ENCODE data around the gene PRTFDC1.

DNA sequence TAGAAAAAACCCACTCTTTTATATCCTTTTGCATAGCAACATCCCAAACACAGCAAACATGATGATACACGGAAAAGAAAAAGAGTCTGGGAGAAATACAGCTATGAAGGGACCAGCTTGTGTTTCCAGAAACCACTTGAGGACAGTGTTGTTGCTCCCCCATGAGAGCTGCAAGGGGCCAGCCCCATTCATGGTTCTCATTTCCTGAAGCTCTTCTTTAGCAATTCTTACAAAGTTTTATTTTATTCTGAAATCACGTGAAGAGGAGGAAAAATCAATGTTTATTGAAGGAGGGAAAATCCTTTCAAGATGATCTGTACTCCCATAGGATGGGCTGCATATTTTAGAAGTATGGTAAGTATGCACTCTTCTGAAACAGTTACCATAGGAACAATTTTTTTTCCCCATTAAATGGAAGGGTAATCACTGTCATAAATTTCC, 17.5 kb upstream of the PRTFDC1 start:
- TF ChIP-seq, protein P1, sequence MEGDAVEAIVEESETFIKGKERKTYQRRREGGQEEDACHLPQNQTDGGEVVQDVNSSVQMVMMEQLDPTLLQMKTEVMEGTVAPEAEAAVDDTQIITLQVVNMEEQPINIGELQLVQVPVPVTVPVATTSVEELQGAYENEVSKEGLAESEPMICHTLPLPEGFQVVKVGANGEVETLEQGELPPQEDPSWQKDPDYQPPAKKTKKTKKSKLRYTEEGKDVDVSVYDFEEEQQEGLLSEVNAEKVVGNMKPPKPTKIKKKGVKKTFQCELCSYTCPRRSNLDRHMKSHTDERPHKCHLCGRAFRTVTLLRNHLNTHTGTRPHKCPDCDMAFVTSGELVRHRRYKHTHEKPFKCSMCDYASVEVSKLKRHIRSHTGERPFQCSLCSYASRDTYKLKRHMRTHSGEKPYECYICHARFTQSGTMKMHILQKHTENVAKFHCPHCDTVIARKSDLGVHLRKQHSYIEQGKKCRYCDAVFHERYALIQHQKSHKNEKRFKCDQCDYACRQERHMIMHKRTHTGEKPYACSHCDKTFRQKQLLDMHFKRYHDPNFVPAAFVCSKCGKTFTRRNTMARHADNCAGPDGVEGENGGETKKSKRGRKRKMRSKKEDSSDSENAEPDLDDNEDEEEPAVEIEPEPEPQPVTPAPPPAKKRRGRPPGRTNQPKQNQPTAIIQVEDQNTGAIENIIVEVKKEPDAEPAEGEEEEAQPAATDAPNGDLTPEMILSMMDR (IDR thresholded peaks at IDR 0.05): no peak
- no peak for TF ChIP-seq POLR2A (IDR thresholded peaks at IDR 0.05)
